ENCODE results near the gene ACP6. TPM values are rescaled to one million over a fixed set of nuclear protein-coding genes. Genes with fewer than 3 reads are reported as not detected.

Gene ACP6
- total and polyA plus RNA-seq, 2 donors (not counting 3 experiments of a cell fraction or from before 2014, with no cell fraction given): 7.1 to 9.4 TPM

DNA sequence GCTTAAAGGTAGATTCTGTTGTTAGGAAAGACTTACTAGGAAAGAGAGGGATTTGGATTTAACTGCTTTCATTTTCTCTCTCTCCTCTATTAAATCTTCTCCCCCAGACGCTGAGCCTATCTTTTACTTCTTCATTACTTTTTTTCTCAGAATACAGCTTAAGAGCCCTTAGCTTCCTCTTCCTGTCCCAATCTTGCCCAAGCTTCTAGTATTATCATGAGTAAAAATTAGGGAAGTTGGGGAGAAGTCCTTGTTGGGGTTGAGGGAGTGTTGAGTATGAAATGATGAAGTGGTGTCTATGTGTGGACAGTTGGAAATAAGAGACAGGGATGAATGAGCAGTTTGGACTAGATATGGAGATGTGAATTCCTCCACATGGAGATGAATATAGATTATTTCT, 35.0 kb downstream of the ACP6 start:
- Histone ChIP-seq H3K9me3 (replicated peaks; ENCODE audit: control insufficient read depth, insufficient read depth, low read length) (no peaks in the 10 kb centered on the region), H3K4me1 (ENCODE audit: control insufficient read depth, extremely low read depth, insufficient read depth, low read length) (no peaks in the 10 kb centered on the region), H3K9ac (replicated peaks; ENCODE audit: extremely low read depth, insufficient read depth, low read length) (no peak overlapping the region), H3K4me2 (ENCODE audit: insufficient read depth, low read length) (no peak overlapping the region), H3K27ac (ENCODE audit: insufficient read depth, low read depth, low read length) (no peak overlapping the region), H3K79me2 (ENCODE audit: control insufficient read depth, insufficient read depth, low read length) (no peaks in the 10 kb centered on the region), H3K36me3 (ENCODE audit: control insufficient read depth in 2 of 2, extremely low read depth in 1 of 2, insufficient read depth in 2 of 2, low read length in 2 of 2) (no peaks in the 10 kb centered on the region), H4K20me1 (replicated peaks; ENCODE audit: control insufficient read depth, extremely low read depth, insufficient read depth, low read length) (no peaks in the 10 kb centered on the region), H3K27me3 (ENCODE audit: control insufficient read depth in 2 of 2, insufficient read depth in 2 of 2, low read length in 2 of 2) (no peaks in the 10 kb centered on the region), H2AFZ (ENCODE audit: low read depth, low read length) (no peak overlapping the region), H3K4me3 (replicated peaks in 1 of 3; ENCODE audit: insufficient read depth in 1 of 3, low read depth in 1 of 3, low read length in 3 of 3) (no peak overlapping the region), H3K9me1 (replicated peaks; ENCODE audit: control insufficient read depth, extremely low read depth, insufficient read depth, low read length) (no peaks in the 10 kb centered on the region)
- no TSS peak for BruUV-seq (replicated peaks)
- ChIA-PET CTCF (interaction anchor here (1.2 to 3.9 kb wide), 4 partner anchors 8 to 361 kb away, joined by 3 to 25 read pairs (median 4); no protein-coding TSS in a partner anchor), POLR2A (no interaction called here)
- TF ChIP-seq POLR2AphosphoS5 (IDR thresholded peaks at IDR 0.05; ENCODE audit: insufficient read depth, low read depth, low read length) (no peak), FOS (IDR thresholded peaks at IDR 0.05; ENCODE audit: borderline replicate concordance, insufficient read depth, low read length) (no peak), POLR2A (IDR thresholded peaks at IDR 0.05; ENCODE audit: low read depth, low read length) (no peak), JUN (IDR thresholded peaks at IDR 0.05; ENCODE audit: borderline replicate concordance, insufficient read depth, insufficient read length, low read depth) (no peak), MYC (IDR thresholded peaks at IDR 0.05; ENCODE audit: low read depth, low read length) (no peak), GATA2 (IDR thresholded peaks at IDR 0.05; ENCODE audit: insufficient read depth, insufficient read length, low read depth, low read length) (no peak), EZH2 (IDR thresholded peaks at IDR 0.05; ENCODE audit: borderline replicate concordance, low read depth, low read length, severe bottlenecking) (no peak)
- TF ChIP-seq, protein P1, sequence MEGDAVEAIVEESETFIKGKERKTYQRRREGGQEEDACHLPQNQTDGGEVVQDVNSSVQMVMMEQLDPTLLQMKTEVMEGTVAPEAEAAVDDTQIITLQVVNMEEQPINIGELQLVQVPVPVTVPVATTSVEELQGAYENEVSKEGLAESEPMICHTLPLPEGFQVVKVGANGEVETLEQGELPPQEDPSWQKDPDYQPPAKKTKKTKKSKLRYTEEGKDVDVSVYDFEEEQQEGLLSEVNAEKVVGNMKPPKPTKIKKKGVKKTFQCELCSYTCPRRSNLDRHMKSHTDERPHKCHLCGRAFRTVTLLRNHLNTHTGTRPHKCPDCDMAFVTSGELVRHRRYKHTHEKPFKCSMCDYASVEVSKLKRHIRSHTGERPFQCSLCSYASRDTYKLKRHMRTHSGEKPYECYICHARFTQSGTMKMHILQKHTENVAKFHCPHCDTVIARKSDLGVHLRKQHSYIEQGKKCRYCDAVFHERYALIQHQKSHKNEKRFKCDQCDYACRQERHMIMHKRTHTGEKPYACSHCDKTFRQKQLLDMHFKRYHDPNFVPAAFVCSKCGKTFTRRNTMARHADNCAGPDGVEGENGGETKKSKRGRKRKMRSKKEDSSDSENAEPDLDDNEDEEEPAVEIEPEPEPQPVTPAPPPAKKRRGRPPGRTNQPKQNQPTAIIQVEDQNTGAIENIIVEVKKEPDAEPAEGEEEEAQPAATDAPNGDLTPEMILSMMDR (IDR thresholded peaks at IDR 0.05; ENCODE audit: extremely low read depth in 1 of 2, insufficient read depth in 1 of 2, low read depth in 1 of 2, low read length in 2 of 2): no peak
- TF ChIP-seq, protein P2, sequence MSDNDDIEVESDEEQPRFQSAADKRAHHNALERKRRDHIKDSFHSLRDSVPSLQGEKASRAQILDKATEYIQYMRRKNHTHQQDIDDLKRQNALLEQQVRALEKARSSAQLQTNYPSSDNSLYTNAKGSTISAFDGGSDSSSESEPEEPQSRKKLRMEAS (IDR thresholded peaks at IDR 0.05; ENCODE audit: insufficient read depth, insufficient read length): no peak
- FAIRE-seq (no peak), DNase-seq (ENCODE audit: low read depth, low spot score) (no peak)
- intact Hi-C loops (cut with micrococcal nuclease): no loop called here
- dilution Hi-C loops (cut with MboI; ENCODE audit: extremely low pct_ligation_motif_present, low sequenced_read_pairs): no loop called here
